Breast epithelium (tissue), 3 donors: ENCODE results near the gene TMEM270.

Experiments
- CTCF ChIP-seq, 3 donors: fragments of 450-650 bp; IDR thresholded peaks; one replicate each; pipeline ENCODE4 v1.5.1; 2016 to 2017; ENCODE audit warnings: antibody characterized with exemption in 3 of 3, mild to moderate bottlenecking in 3 of 3, moderate library complexity in 3 of 3
- POLR2A ChIP-seq: fragments of 450-650 bp; IDR thresholded peaks from one replicate; pipeline ENCODE4 v1.6.1; 2016; ENCODE audit warnings: antibody characterized with exemption, mild to moderate bottlenecking, moderate library complexity
- POLR2AphosphoS5 ChIP-seq, 3 donors: sonication (generic); formaldehyde crosslinking; IDR thresholded peaks; one replicate each; pipeline ENCODE4 v1.6.1; 2017; ENCODE audit warnings: antibody characterized with exemption in 3 of 3

- no peak for TF ChIP-seq CTCF (IDR thresholded peaks at IDR 0.05)
- TF ChIP-seq POLR2A = no peak
- no peak for TF ChIP-seq POLR2AphosphoS5 (IDR thresholded peaks at IDR 0.05)
Observed at GRCh38 chr7:73839743-73840714, 20.9 kb upstream of the TMEM270 start.
